CD14-positive monocyte (primary cell): ENCODE measurements around the gene TAF1B. TPM values are rescaled to one million over a fixed set of nuclear protein-coding genes. Genes with fewer than 3 reads are reported as not detected.

Experiments used
- DNase-seq, 3 donors: peaks; one replicate each; pipeline ENCODE4 v3.0.0-alpha.2; 2011 to 2022
- H2AFZ ChIP-seq: 2 replicates; pipeline ENCODE4 v1.6.0; 2012; ENCODE audit warnings: mild to moderate bottlenecking, low read depth, low read length, inconsistent platforms; ENCODE audit not compliant: insufficient read depth, poor library complexity, severe bottlenecking
- H3K27ac ChIP-seq, 2 donors: 1 replicate in 1 of 2; 2 replicates in 1 of 2; pipeline ENCODE4 v1.5.1; 2012 to 2013; ENCODE audit warnings: low read length in 2 of 2, control low read depth in 1 of 2, inconsistent platforms in 1 of 2, low read depth in 1 of 2, mild to moderate bottlenecking in 1 of 2
- H3K27me3 ChIP-seq, 2 donors: one replicate each; pipeline versions ENCODE4 v1.6.0 to v1.6.1; 2011 to 2013; ENCODE audit warnings: low read length in 2 of 2; ENCODE audit not compliant: control insufficient read depth in 2 of 2, insufficient read depth in 2 of 2
- H3K36me3 ChIP-seq, 2 donors: replicated peaks in 1 of 2; 1 replicate in 1 of 2; 2 replicates in 1 of 2; pipeline versions ENCODE4 v1.5.1 to v1.6.1; 2012 to 2013; ENCODE audit warnings: low read length in 2 of 2, control low read depth in 1 of 2, inconsistent platforms in 1 of 2, mild to moderate bottlenecking in 1 of 2; ENCODE audit not compliant: insufficient read depth in 2 of 2, control insufficient read depth in 1 of 2
- H3K4me1 ChIP-seq, 2 donors: 1 replicate in 1 of 2; 2 replicates in 1 of 2; pipeline versions ENCODE4 v1.5.1 to v1.6.1; 2012 to 2013; ENCODE audit warnings: low read length in 2 of 2, control low read depth in 1 of 2, inconsistent platforms in 1 of 2, mild to moderate bottlenecking in 1 of 2, moderate library complexity in 1 of 2; ENCODE audit not compliant: insufficient read depth in 2 of 2, control insufficient read depth in 1 of 2
- H3K4me2 ChIP-seq: replicated peaks from 2 replicates; pipeline ENCODE3; 2012; ENCODE audit warnings: low read length, moderate library complexity, mild to moderate bottlenecking; ENCODE audit not compliant: poor library complexity, severe bottlenecking; ENCODE audit errors: extremely low read depth
- H3K4me3 ChIP-seq, 3 experiments: fragments of 200-600 bp in 1 of 3; sonication (generic) in 1 of 3; replicated peaks in 1 of 3; 1 replicate in 2 of 3; 2 replicates in 1 of 3; pipeline ENCODE4 v1.5.1; 2011 to 2013; ENCODE audit warnings: low read length in 3 of 3, mild to moderate bottlenecking in 3 of 3, control low read depth in 2 of 3, low read depth in 2 of 3, inconsistent platforms in 1 of 3, moderate library complexity in 1 of 3
- H3K79me2 ChIP-seq: 2 replicates; pipeline ENCODE4 v1.6.0; 2012; ENCODE audit warnings: mild to moderate bottlenecking, control low read depth, inconsistent platforms, low read length, moderate library complexity; ENCODE audit not compliant: insufficient read depth
- H3K9ac ChIP-seq: 2 replicates; pipeline ENCODE4 v1.6.0; 2017; ENCODE audit warnings: low read length, mild to moderate bottlenecking; ENCODE audit not compliant: insufficient read depth, poor library complexity, severe bottlenecking
- H3K9me3 ChIP-seq, 2 donors: replicated peaks in 1 of 2; 1 replicate in 1 of 2; 2 replicates in 1 of 2; pipeline versions ENCODE4 v1.5.1 to v1.6.1; 2012 to 2013; ENCODE audit warnings: low read length in 2 of 2, control low read depth in 1 of 2; ENCODE audit not compliant: control insufficient read depth in 1 of 2, insufficient read depth in 1 of 2
- H4K20me1 ChIP-seq: 2 replicates; pipeline ENCODE4 v1.6.0; 2012; ENCODE audit warnings: mild to moderate bottlenecking, low read length, control low read depth, moderate library complexity; ENCODE audit not compliant: insufficient read depth
- H3K27ac Mint-ChIP-seq, 7 donors: one replicate each; pipeline ENCODE4 v1.8.0; 2020; ENCODE audit warnings: mild to moderate bottlenecking in 7 of 7, mixed read lengths in 7 of 7, moderate library complexity in 6 of 7, inconsistent platforms in 2 of 7
- H3K27me3 Mint-ChIP-seq, 3 donors: one replicate each; pipeline ENCODE4 v1.8.0; 2021 to 2022; ENCODE audit warnings: low read depth in 3 of 3, mild to moderate bottlenecking in 3 of 3, mixed read lengths in 3 of 3, moderate library complexity in 3 of 3, inconsistent platforms in 1 of 3
- H3K36me3 Mint-ChIP-seq, 2 donors: one replicate each; pipeline ENCODE4 v1.8.0; 2020; ENCODE audit warnings: mixed read lengths in 2 of 2, inconsistent platforms in 1 of 2, mild to moderate bottlenecking in 1 of 2
- H3K4me1 Mint-ChIP-seq: one replicate; pipeline ENCODE4 v1.8.0; 2020; ENCODE audit warnings: mild to moderate bottlenecking, mixed read lengths
- H3K4me3 Mint-ChIP-seq, 2 donors: one replicate each; pipeline ENCODE4 v1.8.0; 2020; ENCODE audit warnings: mild to moderate bottlenecking in 2 of 2, mixed read lengths in 2 of 2, moderate library complexity in 1 of 2
- H3K9me3 Mint-ChIP-seq, 7 donors: one replicate each; pipeline ENCODE4 v1.8.0; 2020 to 2022; ENCODE audit warnings: mixed read lengths in 7 of 7, mild to moderate bottlenecking in 6 of 7, moderate library complexity in 6 of 7, inconsistent platforms in 2 of 7
- WGBS: methylation state at CpG from one replicate; pipeline ENCODE4 v1.1.5; 2013; ENCODE audit warnings: missing lambda C conversion rate; ENCODE audit not compliant: insufficient coverage; 5-methylcytosine and 5-hydroxymethylcytosine counted together
- intact Hi-C, 2 donors: fragments of 100-400 bp; cut with micrococcal nuclease; formaldehyde crosslinking; loops; one replicate each; pipeline versions ENCODE4 v1.15.0 to v1.15.1; 2023
- polyA plus RNA-seq, 3 donors: library from polyadenylated mRNA; depleted of rRNA in 1 of 3; unstranded in 2 of 3; stranded (reverse) in 1 of 3; fragments of 300-500 nt in 2 of 3; fragments of >200 nt in 1 of 3; fragmentation: Illumina TruSeq in 2 of 3; gene quantifications; 1 replicate in 2 of 3; 2 replicates in 1 of 3; pipeline ENCODE4 v1.2.3, GENCODE V29; 2012 to 2021
- TF ChIP-seq, protein P1 (sequence below): fragments of 200-600 bp; IDR thresholded peaks from one replicate; pipeline ENCODE4 v1.8.0; 2022; ENCODE audit warnings: antibody characterized with exemption, mild to moderate bottlenecking

TAF1B gene
- polyA plus RNA-seq, 3 donors, result 6.0 to 8.4 (median 7.2) TPM

DNA sequence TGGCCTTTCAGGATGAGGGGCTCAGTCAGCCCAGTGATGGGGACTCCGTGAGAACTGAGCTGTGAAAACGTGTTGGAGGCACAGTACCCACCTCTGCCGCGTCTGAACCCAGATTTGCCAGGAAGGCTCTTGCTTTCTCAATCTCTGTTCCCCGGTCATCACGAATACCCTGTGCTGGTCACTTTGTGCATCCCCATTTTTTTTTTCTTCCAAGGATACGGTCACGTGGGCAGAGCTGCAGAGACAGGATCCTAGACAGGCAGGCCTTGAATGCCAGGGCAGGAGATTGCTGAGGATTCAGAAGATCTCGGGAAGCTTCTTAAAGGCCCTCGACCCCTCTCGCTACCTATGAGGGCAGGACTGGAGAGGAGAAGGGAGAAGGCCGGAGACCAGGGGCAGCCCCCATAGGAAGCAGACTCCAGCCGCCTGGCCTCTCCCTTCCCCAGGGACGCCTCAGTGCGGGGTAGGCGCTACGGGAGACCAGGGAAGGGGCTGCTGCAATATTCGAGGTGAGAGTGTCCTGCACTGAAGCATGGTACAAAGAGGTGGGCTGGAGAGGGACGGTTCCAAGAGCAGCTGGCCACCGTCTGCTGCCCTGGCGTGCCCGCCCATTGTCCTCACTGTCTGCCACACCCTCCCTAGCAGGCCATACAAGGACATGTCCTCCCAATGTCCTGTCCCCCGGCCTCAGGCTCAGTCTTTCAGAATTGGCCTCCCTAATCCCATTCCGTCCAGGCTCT is 29.0 kb upstream of the TAF1B start:
- Histone ChIP-seq H3K9me3 (no peaks in the 10 kb centered on the region), H3K4me1 (peaks cover 24 to 34% of the 10 kb centered on the region in 2 donors), H3K9ac (no peak overlapping the region), H2AFZ (peak overlapping the region; percentile 64), H3K27me3 (peaks cover 0 to 5% of the 10 kb centered on the region in 2 donors), H4K20me1 (no peaks in the 10 kb centered on the region), H3K27ac (no peak overlapping the region), H3K4me2 (peak overlapping the region; percentile 59), H3K36me3 (no peaks in the 10 kb centered on the region), H3K4me3 (peak overlapping the region in 1 of 3 experiments; percentile 53), H3K79me2 (no peaks in the 10 kb centered on the region)
- no peak for DNase-seq
- 73% methylated on average over 17 of the region's 24 CpGs for WGBS
- Mint-ChIP-seq H3K36me3 (no peaks in the 10 kb centered on the region), H3K27me3 (peaks cover 10 to 14% (median 11%) of the 10 kb centered on the region in 3 donors), H3K27ac (no peak overlapping the region), H3K4me3 (peak overlapping the region in 1 of 2 donors; percentile 79), H3K4me1 (peaks cover 28% of the 10 kb centered on the region), H3K9me3 (peaks cover 0 to 6% (median 4%) of the 10 kb centered on the region in 7 donors)
- TF ChIP-seq, protein P1, sequence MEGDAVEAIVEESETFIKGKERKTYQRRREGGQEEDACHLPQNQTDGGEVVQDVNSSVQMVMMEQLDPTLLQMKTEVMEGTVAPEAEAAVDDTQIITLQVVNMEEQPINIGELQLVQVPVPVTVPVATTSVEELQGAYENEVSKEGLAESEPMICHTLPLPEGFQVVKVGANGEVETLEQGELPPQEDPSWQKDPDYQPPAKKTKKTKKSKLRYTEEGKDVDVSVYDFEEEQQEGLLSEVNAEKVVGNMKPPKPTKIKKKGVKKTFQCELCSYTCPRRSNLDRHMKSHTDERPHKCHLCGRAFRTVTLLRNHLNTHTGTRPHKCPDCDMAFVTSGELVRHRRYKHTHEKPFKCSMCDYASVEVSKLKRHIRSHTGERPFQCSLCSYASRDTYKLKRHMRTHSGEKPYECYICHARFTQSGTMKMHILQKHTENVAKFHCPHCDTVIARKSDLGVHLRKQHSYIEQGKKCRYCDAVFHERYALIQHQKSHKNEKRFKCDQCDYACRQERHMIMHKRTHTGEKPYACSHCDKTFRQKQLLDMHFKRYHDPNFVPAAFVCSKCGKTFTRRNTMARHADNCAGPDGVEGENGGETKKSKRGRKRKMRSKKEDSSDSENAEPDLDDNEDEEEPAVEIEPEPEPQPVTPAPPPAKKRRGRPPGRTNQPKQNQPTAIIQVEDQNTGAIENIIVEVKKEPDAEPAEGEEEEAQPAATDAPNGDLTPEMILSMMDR, result peak; percentile 79
- intact Hi-C loops, result loop anchor here (5.0 to 10.0 kb wide), 2 partner anchors 231 to 233 kb away; partner anchors contain the start of gene KLF11 (in 1 of the 2)

DNA sequence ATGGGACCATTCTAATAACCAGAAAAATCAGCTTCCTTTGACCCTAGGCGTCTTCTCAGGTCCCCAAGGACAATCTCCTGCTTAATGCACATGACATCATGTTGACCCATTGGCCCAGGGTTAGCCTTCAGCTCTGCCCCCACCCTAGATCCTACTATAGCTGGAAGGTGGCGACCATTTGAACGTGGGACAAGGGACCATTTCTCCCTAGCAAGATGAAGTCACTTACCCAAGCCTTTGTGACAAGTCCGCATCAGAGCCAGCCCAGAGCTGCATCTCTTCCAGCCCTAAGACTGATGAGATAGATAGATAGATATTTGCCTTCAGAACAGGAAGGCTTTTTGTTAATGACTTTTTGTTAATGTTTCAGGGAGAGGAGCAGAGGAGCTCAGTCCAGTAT is 28.2 kb upstream of the TAF1B start:
- Mint-ChIP-seq H3K4me1 (peaks cover 28% of the 10 kb centered on the region), H3K27me3 (peaks cover 10 to 12% (median 10%) of the 10 kb centered on the region in 3 donors), H3K36me3 (no peaks in the 10 kb centered on the region), H3K4me3 (peak overlapping the region in 1 of 2 donors; percentile 16), H3K9me3 (peaks cover 0 to 6% (median 4%) of the 10 kb centered on the region in 7 donors), H3K27ac (no peak overlapping the region)
- TF ChIP-seq, protein P1, result no peak
- no peaks in the 10 kb centered on the region for H3K9me3 ChIP-seq
- H3K27ac ChIP-seq, result no peak overlapping the region
- H3K27me3 ChIP-seq, result peaks cover 0 to 5% of the 10 kb centered on the region in 2 donors
- intact Hi-C loops, result loop anchor here in 1 of 2 donors (10.0 kb wide), 1 partner anchor 230 kb away; the partner anchor contains the start of gene KLF11
- 100% methylated on average over 2 of the region's 4 CpGs for WGBS
- peaks cover 24 to 34% of the 10 kb centered on the region in 2 donors for H3K4me1 ChIP-seq
- H3K36me3 ChIP-seq, result no peaks in the 10 kb centered on the region
- no peak for DNase-seq
- H3K79me2 ChIP-seq, result no peaks in the 10 kb centered on the region
- no peak overlapping the region for H3K9ac ChIP-seq
- no peak overlapping the region for H3K4me2 ChIP-seq
- no peak overlapping the region for H3K4me3 ChIP-seq
- no peak overlapping the region for H2AFZ ChIP-seq
- H4K20me1 ChIP-seq, result no peaks in the 10 kb centered on the region
